ENCODE results near the gene TUBA4B. TPM values are rescaled to one million over a fixed set of nuclear protein-coding genes. Genes with fewer than 3 reads are reported as not detected.
"Not testable (repeated sequence)": the region's sequence is repeated elsewhere in the genome, so short reads cannot be mapped to it uniquely, and the experiment has no call there.

TUBA4B gene
- total RNA-seq, 1 donor from 2014 or later = not detected

- TF ChIP-seq, protein P1, sequence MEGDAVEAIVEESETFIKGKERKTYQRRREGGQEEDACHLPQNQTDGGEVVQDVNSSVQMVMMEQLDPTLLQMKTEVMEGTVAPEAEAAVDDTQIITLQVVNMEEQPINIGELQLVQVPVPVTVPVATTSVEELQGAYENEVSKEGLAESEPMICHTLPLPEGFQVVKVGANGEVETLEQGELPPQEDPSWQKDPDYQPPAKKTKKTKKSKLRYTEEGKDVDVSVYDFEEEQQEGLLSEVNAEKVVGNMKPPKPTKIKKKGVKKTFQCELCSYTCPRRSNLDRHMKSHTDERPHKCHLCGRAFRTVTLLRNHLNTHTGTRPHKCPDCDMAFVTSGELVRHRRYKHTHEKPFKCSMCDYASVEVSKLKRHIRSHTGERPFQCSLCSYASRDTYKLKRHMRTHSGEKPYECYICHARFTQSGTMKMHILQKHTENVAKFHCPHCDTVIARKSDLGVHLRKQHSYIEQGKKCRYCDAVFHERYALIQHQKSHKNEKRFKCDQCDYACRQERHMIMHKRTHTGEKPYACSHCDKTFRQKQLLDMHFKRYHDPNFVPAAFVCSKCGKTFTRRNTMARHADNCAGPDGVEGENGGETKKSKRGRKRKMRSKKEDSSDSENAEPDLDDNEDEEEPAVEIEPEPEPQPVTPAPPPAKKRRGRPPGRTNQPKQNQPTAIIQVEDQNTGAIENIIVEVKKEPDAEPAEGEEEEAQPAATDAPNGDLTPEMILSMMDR (IDR thresholded peaks at IDR 0.05; ENCODE audit: borderline replicate concordance) = no peak
- H3K9me3 ChIP-seq (replicated peaks) = no peaks in the 10 kb centered on the region
- intact Hi-C loops (cut with micrococcal nuclease) = no loop called here
- no peak overlapping the region for H3K27ac ChIP-seq (replicated peaks)
- no peak overlapping the region for H3K4me3 ChIP-seq
- H3K4me1 ChIP-seq = peaks cover 5% of the 10 kb centered on the region
- peaks cover 89% of the 10 kb centered on the region for H3K27me3 ChIP-seq (ENCODE audit: low read depth)
- no peak for DNase-seq
- H3K36me3 ChIP-seq = no peaks in the 10 kb centered on the region
Observed at GRCh38 chr2:219302412-219302968, 49.4 kb downstream of the TUBA4B start.

- Histone ChIP-seq H3K4me3 (no peak overlapping the region), H3K4me1 (no peaks in the 10 kb centered on the region), H3K27me3 (ENCODE audit: low read depth) (peaks cover 98% of the 10 kb centered on the region), H3K36me3 (no peaks in the 10 kb centered on the region), H3K27ac (replicated peaks) (no peak overlapping the region), H3K9me3 (replicated peaks) (no peaks in the 10 kb centered on the region)
- intact Hi-C loops (cut with micrococcal nuclease) = no loop called here
- TF ChIP-seq, protein P1 (IDR thresholded peaks at IDR 0.05; ENCODE audit: borderline replicate concordance) = no peak
- DNase-seq = no peak
Observed at GRCh38 chr2:219304223-219304622, 51.2 kb downstream of the TUBA4B start.

DNA sequence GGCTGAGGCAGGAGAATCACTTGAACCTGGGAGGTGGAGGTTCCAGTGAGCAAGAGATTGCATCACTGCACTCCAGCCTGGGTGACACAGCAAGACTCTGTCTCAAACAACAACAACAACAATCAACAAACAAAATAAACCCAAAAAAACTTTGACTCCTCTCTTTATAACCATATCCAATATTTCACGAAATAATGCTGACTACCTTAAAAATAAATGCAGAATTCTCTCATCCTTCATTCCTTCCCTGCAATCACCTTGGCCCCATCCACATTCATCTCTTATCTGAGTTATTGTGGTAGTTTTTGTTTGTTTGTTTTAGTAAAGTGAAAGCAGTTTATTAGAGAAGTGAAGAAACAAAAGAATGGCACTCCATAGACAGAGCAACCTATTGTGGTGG, 53.0 kb downstream of the TUBA4B start:
- no peak overlapping the region for H3K4me3 ChIP-seq
- H3K9me3 ChIP-seq (replicated peaks) = no peaks in the 10 kb centered on the region
- H3K27me3 ChIP-seq (ENCODE audit: low read depth) = peaks cover 98% of the 10 kb centered on the region
- H3K27ac ChIP-seq (replicated peaks) = no peak overlapping the region
- H3K36me3 ChIP-seq = no peaks in the 10 kb centered on the region
- TF ChIP-seq, protein P1 (IDR thresholded peaks at IDR 0.05; ENCODE audit: borderline replicate concordance) = no peak
- DNase-seq = no peak
- H3K4me1 ChIP-seq = no peaks in the 10 kb centered on the region
- intact Hi-C loops (cut with micrococcal nuclease) = no loop called here

- intact Hi-C loops (cut with micrococcal nuclease) = no loop called here
- H3K27me3 ChIP-seq (ENCODE audit: low read depth) = peaks cover 99% of the 10 kb centered on the region
Observed at GRCh38 chr2:219308142-219309101, 55.4 kb downstream of the TUBA4B start.

GRCh38 chr2:219309278-219309677, 56.2 kb downstream of the TUBA4B start, which contains the start of gene PTPRN:
PTPRN (minus strand) TSS chr2:219309401; CDS start chr2:219309332, 69 bp downstream.
- H3K4me3 ChIP-seq = no peak within 1 kb of the TSS
- H3K27me3 ChIP-seq (ENCODE audit: low read depth) = peaks cover 93% of the 10 kb centered on the region
- TF ChIP-seq, protein P1 (IDR thresholded peaks at IDR 0.05; ENCODE audit: borderline replicate concordance) = no peak
- no peaks in the 10 kb centered on the region for H3K36me3 ChIP-seq
- no peaks in the 10 kb centered on the region for H3K4me1 ChIP-seq
- no peaks in the 10 kb centered on the region for H3K9me3 ChIP-seq (replicated peaks)
- DNase-seq = no peak
- intact Hi-C loops (cut with micrococcal nuclease) = no loop called here
- H3K27ac ChIP-seq (replicated peaks) = no peak within 1 kb of the TSS

More at GRCh38 chr2:219308142-219309101, 55.4 kb downstream of the TUBA4B start:
- H3K36me3 ChIP-seq = no peaks in the 10 kb centered on the region
- H3K4me1 ChIP-seq = no peaks in the 10 kb centered on the region
- peak; percentile 63 for DNase-seq
- no peak overlapping the region for H3K27ac ChIP-seq (replicated peaks)
- no peak overlapping the region for H3K4me3 ChIP-seq
- TF ChIP-seq, protein P1 (IDR thresholded peaks at IDR 0.05; ENCODE audit: borderline replicate concordance) = no peak
- H3K9me3 ChIP-seq (replicated peaks) = no peaks in the 10 kb centered on the region

GRCh38 chr2:219312683-219313263, 59.7 kb downstream of the TUBA4B start:
- H3K36me3 ChIP-seq; H3K4me1 ChIP-seq; H3K27ac ChIP-seq (replicated peaks); H3K4me3 ChIP-seq; DNase-seq; intact Hi-C loops (cut with micrococcal nuclease); H3K9me3 ChIP-seq (replicated peaks): not testable (repeated sequence)
- H3K27me3 ChIP-seq (ENCODE audit: low read depth) = peaks cover 83% of the 10 kb centered on the region
